GM12873 (cell line): ENCODE data around the gene PNPO.

Source experiments
- TF ChIP-seq, protein P1 (sequence below): IDR thresholded peaks from 2 replicates; pipeline ENCODE4 v1.5.1; 2012; ENCODE audit warnings: low read depth, mild to moderate bottlenecking, moderate library complexity, low read length, control low read depth; ENCODE audit not compliant: insufficient read depth; ENCODE audit errors: missing control alignments

The PNPO gene

GRCh38 chr17:47898241-47898640, 43.1 kb upstream of the PNPO start:
- TF ChIP-seq, protein P1, sequence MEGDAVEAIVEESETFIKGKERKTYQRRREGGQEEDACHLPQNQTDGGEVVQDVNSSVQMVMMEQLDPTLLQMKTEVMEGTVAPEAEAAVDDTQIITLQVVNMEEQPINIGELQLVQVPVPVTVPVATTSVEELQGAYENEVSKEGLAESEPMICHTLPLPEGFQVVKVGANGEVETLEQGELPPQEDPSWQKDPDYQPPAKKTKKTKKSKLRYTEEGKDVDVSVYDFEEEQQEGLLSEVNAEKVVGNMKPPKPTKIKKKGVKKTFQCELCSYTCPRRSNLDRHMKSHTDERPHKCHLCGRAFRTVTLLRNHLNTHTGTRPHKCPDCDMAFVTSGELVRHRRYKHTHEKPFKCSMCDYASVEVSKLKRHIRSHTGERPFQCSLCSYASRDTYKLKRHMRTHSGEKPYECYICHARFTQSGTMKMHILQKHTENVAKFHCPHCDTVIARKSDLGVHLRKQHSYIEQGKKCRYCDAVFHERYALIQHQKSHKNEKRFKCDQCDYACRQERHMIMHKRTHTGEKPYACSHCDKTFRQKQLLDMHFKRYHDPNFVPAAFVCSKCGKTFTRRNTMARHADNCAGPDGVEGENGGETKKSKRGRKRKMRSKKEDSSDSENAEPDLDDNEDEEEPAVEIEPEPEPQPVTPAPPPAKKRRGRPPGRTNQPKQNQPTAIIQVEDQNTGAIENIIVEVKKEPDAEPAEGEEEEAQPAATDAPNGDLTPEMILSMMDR, result no peak

DNA sequence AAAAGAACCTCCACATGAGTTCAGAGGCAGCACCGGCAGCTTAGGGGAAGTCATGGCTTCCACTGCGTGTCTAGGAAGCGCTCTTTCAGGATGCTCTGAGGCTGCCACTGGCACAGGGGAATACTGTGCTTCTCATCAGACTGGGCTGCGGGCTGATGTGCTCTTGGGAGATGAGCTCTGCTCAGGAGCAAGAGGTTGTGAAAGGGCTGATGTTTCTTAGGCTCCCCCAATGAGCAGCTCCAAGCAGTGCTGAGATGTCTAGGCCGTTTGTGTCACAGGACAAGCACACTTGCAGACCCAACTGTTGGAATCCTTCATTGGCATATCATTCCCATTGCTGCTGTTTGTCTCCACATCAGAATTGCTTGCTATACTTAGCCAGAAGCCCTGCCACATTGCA, 41.7 kb upstream of the PNPO start:
- TF ChIP-seq, protein P1, result no peak

DNA sequence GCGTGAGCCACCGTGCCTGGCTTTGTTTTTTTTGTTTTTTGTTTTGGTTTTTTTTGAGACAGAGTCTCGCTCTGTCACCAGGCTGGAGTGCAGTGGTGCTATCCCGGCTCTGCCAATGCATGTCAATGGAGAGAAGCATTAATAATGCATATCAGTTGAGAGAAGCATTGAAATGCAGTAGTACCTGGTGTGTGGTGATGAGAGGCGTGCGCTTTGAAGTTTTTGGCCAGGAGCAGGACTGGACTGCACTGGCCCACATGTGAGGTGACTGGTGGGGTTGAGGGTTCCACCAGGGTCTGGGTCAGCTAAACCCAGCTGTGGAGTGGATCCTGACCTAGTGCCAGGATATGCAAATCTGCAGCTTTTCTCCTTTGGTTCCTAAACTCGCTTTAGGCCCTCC, 39.9 kb upstream of the PNPO start:
- TF ChIP-seq, protein P1, result no peak

GRCh38 chr17:47902039-47902744, 39.2 kb upstream of the PNPO start:
- TF ChIP-seq, protein P1, result no peak

DNA sequence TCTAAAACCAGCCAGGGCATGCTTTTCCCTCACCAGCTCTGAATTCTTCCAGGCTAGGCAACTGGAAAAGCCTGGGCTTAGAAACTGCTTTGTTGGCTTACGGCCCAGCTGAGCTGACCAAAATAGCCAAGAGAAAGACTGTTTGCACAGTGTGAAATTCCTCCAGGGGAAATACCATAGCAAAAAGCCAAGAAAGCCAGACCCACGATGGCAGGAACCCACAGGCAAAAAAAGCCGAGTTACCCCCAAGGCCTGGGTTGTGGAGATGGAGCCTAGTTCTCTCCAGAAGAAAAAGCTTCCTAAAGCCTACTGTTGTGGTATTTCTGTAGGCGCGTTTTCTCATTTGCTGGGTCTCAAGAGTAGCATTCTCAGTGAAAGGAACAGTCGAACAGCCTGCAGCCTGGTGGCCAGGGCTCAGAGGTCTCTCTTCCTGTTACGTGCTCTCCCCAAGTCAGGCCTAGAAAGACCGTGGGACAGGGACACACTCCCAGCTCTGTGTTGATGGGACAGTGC, 36.1 kb upstream of the PNPO start:
- TF ChIP-seq, protein P1, result no peak

DNA sequence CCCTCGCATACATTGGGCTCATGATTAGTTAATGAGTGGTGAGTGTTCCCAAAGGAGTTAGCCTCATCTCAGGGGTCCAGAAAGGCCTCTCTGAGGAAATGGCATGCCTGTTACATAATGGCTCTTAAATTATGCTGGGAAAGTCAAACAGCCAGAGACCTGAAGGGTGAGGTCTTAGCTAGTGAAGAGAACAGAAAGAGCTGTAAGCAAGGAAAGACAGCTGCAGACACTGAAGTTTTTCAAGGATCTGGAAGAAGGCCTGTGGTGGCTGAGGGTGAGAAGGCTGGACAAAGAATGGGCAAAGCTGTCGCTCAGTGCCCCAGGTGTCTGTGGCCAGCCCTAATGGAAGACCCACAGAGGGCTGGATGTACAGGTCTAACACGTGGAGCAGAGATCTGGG, 34.9 kb upstream of the PNPO start:
- TF ChIP-seq, protein P1, result no peak

- TF ChIP-seq, protein P1, result no peak
These were observed 33.3 kb upstream of the PNPO start for GRCh38 chr17:47907932-47908562.
